Stimulated activated CD4-positive, alpha-beta T cell treated with anti-CD3 and anti-CD28 coated beads, Interleukin-1b, Interleukin-23, amount 100 ng/mL, for 24 hours (primary cell): ENCODE results near the gene ZNF709.
"Not testable (repeated sequence)": the region's sequence is repeated elsewhere in the genome, so short reads cannot be mapped to it uniquely, and the experiment has no call there.

Experiments
- DNase-seq, 4 experiments: peaks; one replicate each; pipeline ENCODE4 v3.0.0-alpha.2; 2020; ENCODE audit warnings: low read depth in 4 of 4, low spot score in 1 of 4

The ZNF709 gene

GRCh38 chr19:12453495-12453894, 31.1 kb downstream of the ZNF709 start:
- no peak for DNase-seq

GRCh38 chr19:12450844-12451243, 33.8 kb downstream of the ZNF709 start:
- no peak for DNase-seq

- DNase-seq, result no peak
These were observed 35.8 kb downstream of the ZNF709 start for GRCh38 chr19:12448808-12449207.

- peak; percentile 93 to 98 (median 97) for DNase-seq
These were observed 43.9 kb downstream of the ZNF709 start, which contains the start of gene ZNF443 for GRCh38 chr19:12440541-12441316. ZNF443 (minus strand) TSS chr19:12441021; CDS start chr19:12440914, 107 bp downstream.

GRCh38 chr19:12439686-12440540, 44.7 kb downstream of the ZNF709 start:
- DNase-seq, result peak in 2 of 4 experiments; percentile 12 to 49

GRCh38 chr19:12430726-12431299, 53.8 kb downstream of the ZNF709 start:
- DNase-seq, result not testable (repeated sequence)

- no peak for DNase-seq
These were observed 58.7 kb downstream of the ZNF709 start for GRCh38 chr19:12425888-12426274.

GRCh38 chr19:12425236-12425887, 59.3 kb downstream of the ZNF709 start:
- no peak for DNase-seq

GRCh38 chr19:12417273-12417672, 67.3 kb downstream of the ZNF709 start:
- not testable (repeated sequence) for DNase-seq

- no peak for DNase-seq
These were observed 72.7 kb downstream of the ZNF709 start for GRCh38 chr19:12411893-12412292.
